Measurements from ENCODE around the gene PACC1.

The PACC1 gene

GRCh38 chr1:212366901-212367300 lies 47.8 kb downstream of the PACC1 start:
- Histone ChIP-seq H2BK120ac (ENCODE audit: low read depth, low read length) (no peak overlapping the region), H3K79me2 (ENCODE audit: control insufficient read depth, insufficient read depth, low read length) (no peaks in the 10 kb centered on the region), H4K5ac (ENCODE audit: low read length) (no peak overlapping the region), H3K18ac (ENCODE audit: low read length) (no peak overlapping the region), H4K8ac (ENCODE audit: low read depth, low read length) (no peak overlapping the region), H3K56ac (ENCODE audit: low read length) (no peak overlapping the region), H3K27me3 (ENCODE audit: insufficient read depth, low read length, poor library complexity) (no peaks in the 10 kb centered on the region), H3K4me3 (ENCODE audit: low read length) (no peak overlapping the region), H2BK5ac (ENCODE audit: low read length) (no peak overlapping the region), H2AK5ac (ENCODE audit: low read length) (no peak overlapping the region), H3K4me1 (ENCODE audit: control insufficient read depth, low read depth, low read length) (peaks cover 3% of the 10 kb centered on the region), H3K36me3 (ENCODE audit: control insufficient read depth, insufficient read depth, low read length) (no peaks in the 10 kb centered on the region), H2BK15ac (replicated peaks; ENCODE audit: low read depth) (no peak overlapping the region), H3K23ac (ENCODE audit: low read length) (no peak overlapping the region), H3K79me1 (ENCODE audit: low read length) (no peaks in the 10 kb centered on the region), H3K4me2 (ENCODE audit: low read length) (no peak overlapping the region), H3K4ac (ENCODE audit: low read depth, low read length) (no peak overlapping the region), H3K27ac (ENCODE audit: low read depth, low read length) (no peak overlapping the region), H3K9ac (ENCODE audit: low read length) (no peak overlapping the region)
- DNase-seq = no peak
- WGBS (ENCODE audit: extremely low coverage, insufficient coverage, low lambda C conversion rate) = no CpG with 5 or more reads among the region's 5 CpGs

GRCh38 chr1:212364985-212365384 lies 49.7 kb downstream of the PACC1 start:
- H3K4me3 ChIP-seq (ENCODE audit: low read length) = no peak overlapping the region
- DNase-seq = no peak
- no peaks in the 10 kb centered on the region for H3K79me1 ChIP-seq (ENCODE audit: low read length)
- H2BK120ac ChIP-seq (ENCODE audit: low read depth, low read length) = no peak overlapping the region
- H3K4ac ChIP-seq (ENCODE audit: low read depth, low read length) = no peak overlapping the region
- peaks cover 3% of the 10 kb centered on the region for H3K4me1 ChIP-seq (ENCODE audit: control insufficient read depth, low read depth, low read length)
- H2BK15ac ChIP-seq (replicated peaks; ENCODE audit: low read depth) = no peak overlapping the region
- no peak overlapping the region for H4K8ac ChIP-seq (ENCODE audit: low read depth, low read length)
- H3K18ac ChIP-seq (ENCODE audit: low read length) = no peak overlapping the region
- no CpG with 5 or more reads among the region's 7 CpGs for WGBS (ENCODE audit: extremely low coverage, insufficient coverage, low lambda C conversion rate)
- no peak overlapping the region for H2AK5ac ChIP-seq (ENCODE audit: low read length)
- H3K56ac ChIP-seq (ENCODE audit: low read length) = no peak overlapping the region
- no peak overlapping the region for H3K23ac ChIP-seq (ENCODE audit: low read length)
- H3K4me2 ChIP-seq (ENCODE audit: low read length) = no peak overlapping the region
- H4K5ac ChIP-seq (ENCODE audit: low read length) = no peak overlapping the region
- no peak overlapping the region for H2BK5ac ChIP-seq (ENCODE audit: low read length)
- no peaks in the 10 kb centered on the region for H3K79me2 ChIP-seq (ENCODE audit: control insufficient read depth, insufficient read depth, low read length)
- no peaks in the 10 kb centered on the region for H3K27me3 ChIP-seq (ENCODE audit: insufficient read depth, low read length, poor library complexity)
- no peak overlapping the region for H3K9ac ChIP-seq (ENCODE audit: low read length)
- H3K36me3 ChIP-seq (ENCODE audit: control insufficient read depth, insufficient read depth, low read length) = no peaks in the 10 kb centered on the region
- H3K27ac ChIP-seq (ENCODE audit: low read depth, low read length) = no peak overlapping the region

- Histone ChIP-seq H3K4ac (ENCODE audit: low read depth, low read length) (no peak overlapping the region), H3K79me1 (ENCODE audit: low read length) (no peaks in the 10 kb centered on the region), H3K79me2 (ENCODE audit: control insufficient read depth, insufficient read depth, low read length) (no peaks in the 10 kb centered on the region), H3K56ac (ENCODE audit: low read length) (no peak overlapping the region), H3K18ac (ENCODE audit: low read length) (no peak overlapping the region), H2BK5ac (ENCODE audit: low read length) (no peak overlapping the region), H2BK120ac (ENCODE audit: low read depth, low read length) (no peak overlapping the region), H3K36me3 (ENCODE audit: control insufficient read depth, insufficient read depth, low read length) (no peaks in the 10 kb centered on the region), H4K8ac (ENCODE audit: low read depth, low read length) (no peak overlapping the region), H3K23ac (ENCODE audit: low read length) (no peak overlapping the region), H3K4me3 (ENCODE audit: low read length) (no peak overlapping the region), H2AK5ac (ENCODE audit: low read length) (no peak overlapping the region), H3K9ac (ENCODE audit: low read length) (no peak overlapping the region), H2BK15ac (replicated peaks; ENCODE audit: low read depth) (no peak overlapping the region), H3K27me3 (ENCODE audit: insufficient read depth, low read length, poor library complexity) (no peaks in the 10 kb centered on the region), H3K4me1 (ENCODE audit: control insufficient read depth, low read depth, low read length) (no peaks in the 10 kb centered on the region), H3K4me2 (ENCODE audit: low read length) (no peak overlapping the region), H3K27ac (ENCODE audit: low read depth, low read length) (no peak overlapping the region), H4K5ac (ENCODE audit: low read length) (no peak overlapping the region)
- DNase-seq = no peak
- no CpG with 5 or more reads among the region's 4 CpGs for WGBS (ENCODE audit: extremely low coverage, insufficient coverage, low lambda C conversion rate)
Observed at GRCh38 chr1:212359794-212360479, 54.7 kb downstream of the PACC1 start.

GRCh38 chr1:212355230-212355969 lies 59.3 kb downstream of the PACC1 start:
- no peak overlapping the region for H3K18ac ChIP-seq (ENCODE audit: low read length)
- no peaks in the 10 kb centered on the region for H3K79me2 ChIP-seq (ENCODE audit: control insufficient read depth, insufficient read depth, low read length)
- no peak overlapping the region for H4K5ac ChIP-seq (ENCODE audit: low read length)
- no peak overlapping the region for H2AK5ac ChIP-seq (ENCODE audit: low read length)
- WGBS (ENCODE audit: extremely low coverage, insufficient coverage, low lambda C conversion rate) = no CpG with 5 or more reads among the region's 3 CpGs
- H3K4me3 ChIP-seq (ENCODE audit: low read length) = no peak overlapping the region
- H3K27me3 ChIP-seq (ENCODE audit: insufficient read depth, low read length, poor library complexity) = no peaks in the 10 kb centered on the region
- H3K27ac ChIP-seq (ENCODE audit: low read depth, low read length) = no peak overlapping the region
- H3K23ac ChIP-seq (ENCODE audit: low read length) = no peak overlapping the region
- H2BK15ac ChIP-seq (replicated peaks; ENCODE audit: low read depth) = no peak overlapping the region
- no peak overlapping the region for H3K4me2 ChIP-seq (ENCODE audit: low read length)
- no peak overlapping the region for H3K56ac ChIP-seq (ENCODE audit: low read length)
- H2BK120ac ChIP-seq (ENCODE audit: low read depth, low read length) = no peak overlapping the region
- H3K9ac ChIP-seq (ENCODE audit: low read length) = no peak overlapping the region
- no peaks in the 10 kb centered on the region for H3K79me1 ChIP-seq (ENCODE audit: low read length)
- H3K4ac ChIP-seq (ENCODE audit: low read depth, low read length) = no peak overlapping the region
- H3K36me3 ChIP-seq (ENCODE audit: control insufficient read depth, insufficient read depth, low read length) = no peaks in the 10 kb centered on the region
- H2BK5ac ChIP-seq (ENCODE audit: low read length) = no peak overlapping the region
- H3K4me1 ChIP-seq (ENCODE audit: control insufficient read depth, low read depth, low read length) = no peaks in the 10 kb centered on the region
- no peak overlapping the region for H4K8ac ChIP-seq (ENCODE audit: low read depth, low read length)
- DNase-seq = no peak

GRCh38 chr1:212354464-212354863 lies 60.2 kb downstream of the PACC1 start:
- Histone ChIP-seq H3K4me3 (ENCODE audit: low read length) (no peak overlapping the region), H3K4ac (ENCODE audit: low read depth, low read length) (no peak overlapping the region), H4K5ac (ENCODE audit: low read length) (no peak overlapping the region), H2AK5ac (ENCODE audit: low read length) (no peak overlapping the region), H4K8ac (ENCODE audit: low read depth, low read length) (no peak overlapping the region), H3K9ac (ENCODE audit: low read length) (no peak overlapping the region), H3K56ac (ENCODE audit: low read length) (no peak overlapping the region), H3K4me2 (ENCODE audit: low read length) (no peak overlapping the region), H2BK5ac (ENCODE audit: low read length) (no peak overlapping the region), H3K23ac (ENCODE audit: low read length) (no peak overlapping the region), H2BK15ac (replicated peaks; ENCODE audit: low read depth) (no peak overlapping the region), H2BK120ac (ENCODE audit: low read depth, low read length) (no peak overlapping the region), H3K36me3 (ENCODE audit: control insufficient read depth, insufficient read depth, low read length) (no peaks in the 10 kb centered on the region), H3K27ac (ENCODE audit: low read depth, low read length) (no peak overlapping the region), H3K79me1 (ENCODE audit: low read length) (no peaks in the 10 kb centered on the region), H3K27me3 (ENCODE audit: insufficient read depth, low read length, poor library complexity) (no peaks in the 10 kb centered on the region), H3K4me1 (ENCODE audit: control insufficient read depth, low read depth, low read length) (no peaks in the 10 kb centered on the region), H3K18ac (ENCODE audit: low read length) (no peak overlapping the region), H3K79me2 (ENCODE audit: control insufficient read depth, insufficient read depth, low read length) (no peaks in the 10 kb centered on the region)
- DNase-seq = no peak
- no CpG with 5 or more reads among the region's 3 CpGs for WGBS (ENCODE audit: extremely low coverage, insufficient coverage, low lambda C conversion rate)

All from mesendoderm (in vitro differentiated cells).